Liver (tissue), 9 donors: ENCODE results near the gene CCR2. TPM values are rescaled to one million over a fixed set of nuclear protein-coding genes. Genes with fewer than 3 reads are reported as not detected.

Experiments
- DNase-seq: peaks from one replicate; pipeline ENCODE4 v3.0.0-alpha.2; 2017; ENCODE audit warnings: low spot score
- H3K27ac ChIP-seq, 2 donors: one replicate each; pipeline ENCODE4 v1.7.0; 2013; ENCODE audit warnings: inconsistent platforms in 2 of 2, low read length in 2 of 2, control low read depth in 1 of 2, low read depth in 1 of 2, mild to moderate bottlenecking in 1 of 2
- H3K27me3 ChIP-seq, 4 donors: one replicate each; pipeline versions ENCODE4 v1.6.1 to v1.7.0; 2013; ENCODE audit warnings: low read length in 3 of 4, inconsistent platforms in 1 of 4, mild to moderate bottlenecking in 1 of 4, moderate library complexity in 1 of 4; ENCODE audit not compliant: control insufficient read depth in 4 of 4, insufficient read depth in 4 of 4
- H3K36me3 ChIP-seq, 4 donors: one replicate each; pipeline versions ENCODE4 v1.6.1 to v1.7.0; 2013; ENCODE audit warnings: low read length in 3 of 4, mild to moderate bottlenecking in 3 of 4, low read depth in 1 of 4, moderate library complexity in 1 of 4; ENCODE audit not compliant: control insufficient read depth in 4 of 4, insufficient read depth in 3 of 4
- H3K4me1 ChIP-seq, 4 donors: one replicate each; pipeline versions ENCODE4 v1.6.1 to v1.7.0; 2013; ENCODE audit warnings: low read length in 3 of 4, mild to moderate bottlenecking in 3 of 4, moderate library complexity in 1 of 4; ENCODE audit not compliant: control insufficient read depth in 4 of 4, insufficient read depth in 4 of 4
- H3K4me3 ChIP-seq, 3 donors: one replicate each; pipeline versions ENCODE4 v1.6.1 to v1.7.0; 2013; ENCODE audit warnings: low read length in 3 of 3, control low read depth in 1 of 3, low read depth in 1 of 3, mild to moderate bottlenecking in 1 of 3
- H3K9ac ChIP-seq, 2 donors: one replicate each; pipeline ENCODE4 v1.7.0; 2013; ENCODE audit warnings: low read length in 2 of 2, mild to moderate bottlenecking in 2 of 2, moderate library complexity in 2 of 2, control low read depth in 1 of 2, low read depth in 1 of 2
- H3K9me3 ChIP-seq, 4 donors: one replicate each; pipeline versions ENCODE4 v1.6.1 to v1.7.0; 2013; ENCODE audit warnings: low read length in 3 of 4; ENCODE audit not compliant: control insufficient read depth in 4 of 4
- ATF3 ChIP-seq: IDR thresholded peaks from 2 replicates; pipeline ENCODE4 v1.6.1; 2016; ENCODE audit warnings: antibody characterized with exemption
- CTCF ChIP-seq: fragments of 150-350 bp; IDR thresholded peaks from 2 replicates; pipeline ENCODE4 v1.5.1; 2017; ENCODE audit warnings: improper control_type of control experiment, low read depth, low read length; ENCODE audit not compliant: missing input control
- EGR1 ChIP-seq, 2 donors: IDR thresholded peaks; 2 replicates each; pipeline ENCODE4 v1.6.1; 2016 to 2018; ENCODE audit warnings: antibody characterized with exemption in 2 of 2, low read depth in 2 of 2
- FOXA1 ChIP-seq: IDR thresholded peaks from 2 replicates; pipeline ENCODE4 v1.6.1; 2016; ENCODE audit warnings: antibody characterized with exemption
- FOXA2 ChIP-seq: IDR thresholded peaks from 2 replicates; pipeline ENCODE4 v1.6.1; 2016; ENCODE audit warnings: antibody characterized with exemption
- GABPA ChIP-seq, 2 donors: IDR thresholded peaks in 1 of 2; conservative IDR thresholded peaks in 1 of 2; 2 replicates each; pipeline ENCODE4 v1.6.1; 2016; ENCODE audit warnings: antibody characterized with exemption in 2 of 2, mild to moderate bottlenecking in 1 of 2, moderate library complexity in 1 of 2
- HNF4A ChIP-seq, 2 donors: conservative IDR thresholded peaks; 2 replicates each; pipeline ENCODE4 v1.6.1; 2016; ENCODE audit warnings: antibody characterized with exemption in 2 of 2, mild to moderate bottlenecking in 2 of 2
- HNF4G ChIP-seq: IDR thresholded peaks from 2 replicates; pipeline ENCODE4 v1.6.1; 2016; ENCODE audit warnings: antibody characterized with exemption
- JUND ChIP-seq, 2 donors: IDR thresholded peaks; 2 replicates each; pipeline ENCODE4 v1.6.1; 2016; ENCODE audit warnings: antibody characterized with exemption in 2 of 2
- MAX ChIP-seq: IDR thresholded peaks from 2 replicates; pipeline ENCODE4 v1.6.1; 2016; ENCODE audit warnings: antibody characterized with exemption
- NR2F2 ChIP-seq: IDR thresholded peaks from 2 replicates; pipeline ENCODE4 v1.6.1; 2016; ENCODE audit warnings: antibody characterized with exemption
- RAD21 ChIP-seq, 2 donors: IDR thresholded peaks; 2 replicates each; pipeline ENCODE4 v1.6.1; 2016; ENCODE audit warnings: antibody characterized with exemption in 2 of 2, mild to moderate bottlenecking in 2 of 2
- REST ChIP-seq: IDR thresholded peaks from 2 replicates; pipeline ENCODE4 v1.6.1; 2016; ENCODE audit warnings: antibody characterized with exemption, mild to moderate bottlenecking
- RXRA ChIP-seq, 2 donors: IDR thresholded peaks; 2 replicates each; pipeline ENCODE4 v1.6.1; 2017 to 2018; ENCODE audit warnings: antibody characterized with exemption in 2 of 2, mild to moderate bottlenecking in 1 of 2
- SP1 ChIP-seq: IDR thresholded peaks from 2 replicates; pipeline ENCODE4 v1.6.1; 2018; ENCODE audit warnings: antibody characterized with exemption, mild to moderate bottlenecking
- TAF1 ChIP-seq: conservative IDR thresholded peaks from 2 replicates; pipeline ENCODE4 v1.6.1; 2016; ENCODE audit warnings: antibody characterized with exemption, mild to moderate bottlenecking
- YY1 ChIP-seq: IDR thresholded peaks from 2 replicates; pipeline ENCODE4 v1.6.1; 2016; ENCODE audit warnings: antibody characterized with exemption, mild to moderate bottlenecking
- ZBTB33 ChIP-seq: IDR thresholded peaks from 2 replicates; pipeline ENCODE4 v1.6.1; 2016; ENCODE audit warnings: antibody characterized with exemption
- WGBS: extraction: QIAGEN DNeasy Blood & Tissue Kit; methylation state at CpG from one replicate; pipeline ENCODE4 v1.1.7; 2013; 5-methylcytosine and 5-hydroxymethylcytosine counted together
- polyA plus RNA-seq, 2 donors: library from polyadenylated mRNA; stranded (reverse) in 1 of 2; unstranded in 1 of 2; fragments of 200-250 nt in 1 of 2; fragments of >200 nt in 1 of 2; fragmentation: Nextera tagmentation in 1 of 2; extraction: Ambion mirVana in 1 of 2; gene quantifications; one replicate each; pipeline versions ENCODE4 v1.2.1 to v1.2.3, GENCODE V29; 2013 to 2015
- total RNA-seq, 2 donors: library from RNA; depleted of rRNA; stranded (reverse); fragments of >200 nt; gene quantifications; one replicate each; pipeline ENCODE4 v1.2.3, GENCODE V29; 2014
- donor health status: healthy.
- donor health status: healthy.
- donor health status: healthy.
- donor health status: healthy.
- donor health status: healthy.

CCR2 gene
- total and polyA plus RNA-seq, 4 donors, result 0.68 to 3.4 (median 2.4) TPM

- no peaks in the 10 kb centered on the region for H3K27me3 ChIP-seq
- DNase-seq, result no peak
- no peaks in the 10 kb centered on the region for H3K9me3 ChIP-seq
- peaks cover 0 to 10% (median 9%) of the 10 kb centered on the region in 4 donors for H3K4me1 ChIP-seq
- no peak overlapping the region for H3K27ac ChIP-seq
- H3K4me3 ChIP-seq, result no peak overlapping the region
- WGBS, result 64% methylated on average over 3 of the region's 3 CpGs
- H3K9ac ChIP-seq, result no peak overlapping the region
- H3K36me3 ChIP-seq, result no peaks in the 10 kb centered on the region
- TF ChIP-seq RAD21 (IDR thresholded peaks at IDR 0.05) (no peak), JUND (IDR thresholded peaks at IDR 0.05) (no peak), ATF3 (no peak)
Measured at GRCh38 chr3:46381625-46382024, 27.7 kb downstream of the CCR2 start.

GRCh38 chr3:46383211-46383950 is 29.5 kb downstream of the CCR2 start:
- WGBS, result 62% methylated on average over 6 of the region's 6 CpGs
- no peaks in the 10 kb centered on the region for H3K9me3 ChIP-seq
- H3K36me3 ChIP-seq, result no peaks in the 10 kb centered on the region
- DNase-seq, result no peak
- H3K9ac ChIP-seq, result no peak overlapping the region
- H3K4me3 ChIP-seq, result no peak overlapping the region
- no peaks in the 10 kb centered on the region for H3K27me3 ChIP-seq
- H3K4me1 ChIP-seq, result peaks cover 0 to 10% (median 9%) of the 10 kb centered on the region in 4 donors
- TF ChIP-seq EGR1 (IDR thresholded peaks at IDR 0.05; ENCODE audit: low read depth in 2 of 2), result no peak
- TF ChIP-seq TAF1, result no peak
- no peak for TF ChIP-seq RAD21 (IDR thresholded peaks at IDR 0.05)
- TF ChIP-seq ZBTB33, result no peak
- TF ChIP-seq JUND (IDR thresholded peaks at IDR 0.05), result no peak
- no peak for TF ChIP-seq YY1
- TF ChIP-seq MAX, result no peak
- no peak for TF ChIP-seq FOXA2
- no peak for TF ChIP-seq ATF3
- no peak for TF ChIP-seq SP1
- TF ChIP-seq NR2F2, result no peak
- no peak for TF ChIP-seq FOXA1
- TF ChIP-seq HNF4A (conservative IDR thresholded peaks at IDR 0.05), result no peak
- no peak for TF ChIP-seq REST
- no peak for TF ChIP-seq GABPA (IDR thresholded peaks at IDR 0.05 in 1 of 2, conservative IDR thresholded peaks at IDR 0.05 in 1 of 2)
- TF ChIP-seq HNF4G, result no peak
- no peak for TF ChIP-seq RXRA (IDR thresholded peaks at IDR 0.05)
- no peak for TF ChIP-seq CTCF
- H3K27ac ChIP-seq, result no peak overlapping the region
